Right ventricle myocardium superior (tissue), 1 donor: Measurements from ENCODE around the gene CIRBP. TPM values are rescaled to one million over a fixed set of nuclear protein-coding genes. Genes with fewer than 3 reads are reported as not detected.
"Not testable (repeated sequence)": the region's sequence is repeated elsewhere in the genome, so short reads cannot be mapped to it uniquely, and the experiment has no call there.

Experiments used
- ATAC-seq: fragments of 200-7000 bp; cut with Tn5 transposase; one replicate; pipeline ENCODE4 v1.9.1; 2020; ENCODE audit warnings: mild to moderate bottlenecking; ENCODE audit not compliant: poor library complexity
- DNase-seq: peaks from one replicate; pipeline ENCODE4 v3.0.0-alpha.2; 2020
- intact Hi-C: fragments of 100-400 bp; cut with DNase I; formaldehyde crosslinking; loops from one replicate; pipeline ENCODE4 v1.11.2; 2022
- total RNA-seq: library from RNA; stranded (reverse); fragmentation: NEBNext Ultra II Directional; extraction: Animal tissue kit (Norgen Biotek cat#: 25700); gene quantifications from one replicate; pipeline ENCODE4 v1.2.1, GENCODE V29; 2021
- donor health status: DM: no; HTN: yes; CAD: no; lungs with severe emphysema.

CIRBP gene
- total RNA-seq, 1 donor from 2014 or later: 219 TPM

GRCh38 chr19:1238369-1239303 is 30.5 kb upstream of the CIRBP start:
- ATAC-seq (no peak), DNase-seq (no peak)
- intact Hi-C loops: loop anchor here (10.0 kb wide), 1 partner anchor 214 kb away; the partner anchor contains the start of genes CNN2, RNU6-2 and TMEM259

GRCh38 chr19:1239420-1239795 is 29.7 kb upstream of the CIRBP start:
- no peak for ATAC-seq
- DNase-seq: no peak

GRCh38 chr19:1239796-1240737 is 29.1 kb upstream of the CIRBP start:
- intact Hi-C loops: loop anchor here (10.0 kb wide), 1 partner anchor 215 kb away; the partner anchor contains the start of genes CNN2, RNU6-2 and TMEM259
- peak; percentile 93 for DNase-seq

More at GRCh38 chr19:1239420-1239795, 29.7 kb upstream of the CIRBP start:
- intact Hi-C loops: loop anchor here (10.0 kb wide), 1 partner anchor 215 kb away; the partner anchor contains the start of genes CNN2, RNU6-2 and TMEM259

GRCh38 chr19:1240925-1241324 is 28.2 kb upstream of the CIRBP start:
- ATAC-seq: no peak
- DNase-seq: no peak
- intact Hi-C loops: no loop called here

More at GRCh38 chr19:1239796-1240737, 29.1 kb upstream of the CIRBP start:
- peak; percentile 55 for ATAC-seq

- ATAC-seq (peak; percentile 62), DNase-seq (peak; percentile 98)
- intact Hi-C loops: no loop called here
Measured at GRCh38 chr19:1241417-1242095, 27.6 kb upstream of the CIRBP start, which contains the start of gene ATP5F1D. Gene ATP5F1D, plus strand, starts transcription at chr19:1241751. Its CDS starts 100 bp downstream, at chr19:1241851.

- ATAC-seq (peak; percentile 49), DNase-seq (peak; percentile 92)
- intact Hi-C loops: loop anchor here (2.0 kb wide), 1 partner anchor 25 kb away; the partner anchor contains the start of gene CIRBP
Measured at GRCh38 chr19:1243768-1244692, 25.1 kb upstream of the CIRBP start.

GRCh38 chr19:1244693-1245451 is 24.3 kb upstream of the CIRBP start:
- peak; percentile 91 for DNase-seq
- intact Hi-C loops: loop anchor here (2.0 kb wide), 1 partner anchor 24 kb away; the partner anchor contains the start of gene CIRBP

GRCh38 chr19:1245494-1246264 is 23.5 kb upstream of the CIRBP start:
- DNase-seq: peak; percentile 90
- ATAC-seq: peak; percentile 24
- intact Hi-C loops: loop anchor here (2.0 kb wide), 1 partner anchor 23 kb away; the partner anchor contains the start of gene CIRBP

More at GRCh38 chr19:1244693-1245451, 24.3 kb upstream of the CIRBP start:
- peak; percentile 36 for ATAC-seq

GRCh38 chr19:1246265-1247087 is 22.7 kb upstream of the CIRBP start:
- peak; percentile 63 for DNase-seq
- ATAC-seq, intact Hi-C loops: not testable (repeated sequence)

GRCh38 chr19:1247748-1248138 is 21.4 kb upstream of the CIRBP start:
- DNase-seq (no peak), ATAC-seq (no peak)
- intact Hi-C loops: no loop called here

- peak; percentile 37 for ATAC-seq
- DNase-seq: peak; percentile 91
- intact Hi-C loops: no loop called here
Measured at GRCh38 chr19:1248139-1248785, 20.9 kb upstream of the CIRBP start, which contains the start of gene MIDN. Gene MIDN, plus strand, starts transcription at chr19:1248583. Its CDS starts 1,714 bp downstream, at chr19:1250297.

- ATAC-seq: peak; percentile 15
- DNase-seq: peak; percentile 90
- intact Hi-C loops: no loop called here
Measured at GRCh38 chr19:1248786-1249297, 20.3 kb upstream of the CIRBP start.

GRCh38 chr19:1249298-1249989 is 19.7 kb upstream of the CIRBP start:
- peak; percentile 13 for ATAC-seq
- intact Hi-C loops: no loop called here
- peak; percentile 97 for DNase-seq
